Neuronal stem cell (in vitro differentiated cells): ENCODE data around the gene CFLAR.

Experiments used
- DNase-seq: peaks from one replicate; pipeline ENCODE4 v3.0.0-alpha.2; 2013; ENCODE audit warnings: low spot score
- H2AFZ ChIP-seq: one replicate; pipeline ENCODE4 v1.6.1; 2013; ENCODE audit warnings: mild to moderate bottlenecking, low read length, inconsistent platforms
- H2AK5ac ChIP-seq: 2 replicates; pipeline ENCODE4 v1.6.1; 2013; ENCODE audit warnings: low read depth, mild to moderate bottlenecking, inconsistent platforms, low read length, moderate library complexity, mixed read lengths
- H2BK120ac ChIP-seq: 2 replicates; pipeline ENCODE4 v1.6.1; 2013; ENCODE audit warnings: low read depth, mild to moderate bottlenecking, inconsistent platforms, low read length, moderate library complexity, mixed read lengths
- H2BK12ac ChIP-seq: one replicate; pipeline ENCODE4 v1.6.1; 2013; ENCODE audit warnings: low read length, inconsistent platforms
- H2BK15ac ChIP-seq: 2 replicates; pipeline ENCODE4 v1.6.1; 2013; ENCODE audit warnings: mild to moderate bottlenecking, low read length, inconsistent platforms, mixed read lengths
- H2BK5ac ChIP-seq: one replicate; pipeline ENCODE4 v1.6.1; 2013; ENCODE audit warnings: inconsistent platforms, mild to moderate bottlenecking, low read length, moderate library complexity
- H3K14ac ChIP-seq: one replicate; pipeline ENCODE4 v1.6.1; 2013; ENCODE audit warnings: low read length, inconsistent platforms
- H3K18ac ChIP-seq: 2 replicates; pipeline ENCODE4 v1.6.1; 2013; ENCODE audit warnings: low read length, inconsistent platforms
- H3K23ac ChIP-seq: 2 replicates; pipeline ENCODE4 v1.6.1; 2013; ENCODE audit warnings: low read depth, mild to moderate bottlenecking, mixed read lengths, low read length, inconsistent platforms; ENCODE audit not compliant: poor library complexity
- H3K27ac ChIP-seq: replicated peaks from 3 replicates; pipeline ENCODE4 v1.5.1; 2013; ENCODE audit warnings: low read length, inconsistent platforms
- H3K27me3 ChIP-seq, 3 experiments: 2 replicates each; pipeline ENCODE4 v1.6.1; 2013; ENCODE audit warnings: low read length in 3 of 3, mild to moderate bottlenecking in 2 of 3, inconsistent platforms in 1 of 3, low read depth in 1 of 3, mixed read lengths in 1 of 3, moderate library complexity in 1 of 3; ENCODE audit not compliant: control insufficient read depth in 3 of 3, insufficient read depth in 3 of 3
- H3K36me3 ChIP-seq, 2 donors: replicated peaks in 1 of 2; 2 replicates each; pipeline ENCODE4 v1.6.1; 2013; ENCODE audit warnings: low read length in 2 of 2; ENCODE audit not compliant: control insufficient read depth in 2 of 2, insufficient read depth in 2 of 2
- H3K4ac ChIP-seq: 2 replicates; pipeline ENCODE4 v1.6.1; 2013; ENCODE audit warnings: inconsistent platforms, mild to moderate bottlenecking, low read length, moderate library complexity
- H3K4me1 ChIP-seq, 2 donors: 1 replicate in 1 of 2; 2 replicates in 1 of 2; pipeline ENCODE4 v1.6.1; 2013; ENCODE audit warnings: low read length in 2 of 2, low read depth in 1 of 2; ENCODE audit not compliant: control insufficient read depth in 2 of 2, insufficient read depth in 1 of 2
- H3K4me2 ChIP-seq: one replicate; pipeline ENCODE4 v1.6.1; 2013; ENCODE audit warnings: mild to moderate bottlenecking, low read length, inconsistent platforms; ENCODE audit not compliant: insufficient read depth, poor library complexity, severe bottlenecking
- H3K4me3 ChIP-seq, 2 donors: 2 replicates each; pipeline ENCODE4 v1.5.1; 2013; ENCODE audit warnings: low read length in 2 of 2, mild to moderate bottlenecking in 2 of 2, inconsistent platforms in 1 of 2, moderate library complexity in 1 of 2
- H3K79me1 ChIP-seq: one replicate; pipeline ENCODE4 v1.6.1; 2013; ENCODE audit warnings: low read depth, mild to moderate bottlenecking, inconsistent platforms, low read length, moderate library complexity
- H3K9ac ChIP-seq: one replicate; pipeline ENCODE4 v1.6.1; 2013; ENCODE audit warnings: mild to moderate bottlenecking, low read depth, low read length, inconsistent platforms; ENCODE audit not compliant: poor library complexity
- H3K9me3 ChIP-seq, 2 donors: replicated peaks in 1 of 2; 2 replicates each; pipeline versions ENCODE3 to v1.6.1; 2013; ENCODE audit warnings: low read length in 2 of 2, mild to moderate bottlenecking in 2 of 2, inconsistent platforms in 1 of 2, low read depth in 1 of 2, mixed read lengths in 1 of 2, moderate library complexity in 1 of 2; ENCODE audit not compliant: control insufficient read depth in 2 of 2, insufficient read depth in 1 of 2
- H4K8ac ChIP-seq: one replicate; pipeline ENCODE4 v1.6.1; 2013; ENCODE audit warnings: low read depth, mild to moderate bottlenecking, inconsistent platforms, low read length, moderate library complexity
- H4K91ac ChIP-seq: one replicate; pipeline ENCODE4 v1.6.1; 2013; ENCODE audit warnings: low read length, low read depth, mild to moderate bottlenecking, inconsistent platforms; ENCODE audit not compliant: poor library complexity
- WGBS, 2 donors: extraction: QIAGEN DNeasy Blood & Tissue Kit; methylation state at CpG; one replicate each; pipeline ENCODE4 v1.1.7; 2013; ENCODE audit warnings: missing lambda C conversion rate in 2 of 2, mixed read lengths in 1 of 2; ENCODE audit not compliant: insufficient read length in 2 of 2, insufficient replicate concordance in 1 of 2; ENCODE audit errors: extremely low coverage in 2 of 2; 5-methylcytosine and 5-hydroxymethylcytosine counted together

The CFLAR gene

DNA sequence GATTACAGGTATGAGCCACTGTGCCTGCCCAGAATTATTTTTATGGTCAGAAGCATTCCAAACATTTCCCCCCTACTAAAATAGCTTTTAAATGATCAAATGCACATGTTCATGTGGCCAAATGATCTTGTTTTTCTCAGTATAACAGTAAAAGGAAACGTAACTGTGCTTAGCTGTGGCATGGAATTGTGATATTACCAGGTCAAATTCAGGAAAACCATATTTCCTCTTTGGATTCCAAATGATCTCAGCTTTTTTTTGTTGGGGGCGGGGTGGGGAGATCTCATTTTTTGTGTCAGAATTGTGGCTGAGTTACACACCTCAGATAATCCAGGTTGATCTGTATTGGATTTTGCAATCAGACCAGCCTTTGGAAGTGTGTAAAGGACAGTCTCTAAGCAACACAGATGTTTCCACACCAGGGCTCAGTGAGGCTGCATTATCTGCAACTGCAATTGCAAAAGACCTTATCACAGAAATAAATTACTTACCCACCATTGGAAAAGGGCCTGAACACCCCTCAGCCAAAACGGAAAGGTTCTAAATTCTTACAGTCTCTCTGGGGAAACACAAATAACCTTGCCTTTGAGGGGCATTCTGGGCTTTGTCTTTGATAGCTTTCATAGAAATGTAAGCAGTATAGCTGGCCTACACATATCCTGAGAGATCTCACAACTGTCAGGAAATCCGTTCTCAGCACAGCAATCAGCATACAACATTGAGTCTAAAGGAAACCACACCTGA is 75.3 kb downstream of the CFLAR start:
- no peaks in the 10 kb centered on the region for H3K9me3 ChIP-seq
- H3K36me3 ChIP-seq = no peaks in the 10 kb centered on the region
- H2BK15ac ChIP-seq = no peak overlapping the region
- H3K27me3 ChIP-seq = no peaks in the 10 kb centered on the region
- DNase-seq = no peak
- WGBS, 2 donors = no CpG with 5 or more reads among the region's 4 CpGs
- H2BK5ac ChIP-seq = no peak overlapping the region
- H3K27ac ChIP-seq = no peak overlapping the region
- H4K91ac ChIP-seq = no peak overlapping the region
- no peak overlapping the region for H3K18ac ChIP-seq
- no peak overlapping the region for H3K4me3 ChIP-seq
- H3K14ac ChIP-seq = no peak overlapping the region
- peak overlapping the region; percentile 37 for H2AFZ ChIP-seq
- no peak overlapping the region for H3K9ac ChIP-seq
- H3K4me1 ChIP-seq = no peaks in the 10 kb centered on the region
- no peak overlapping the region for H2BK120ac ChIP-seq
- H3K23ac ChIP-seq = no peak overlapping the region
- no peak overlapping the region for H2BK12ac ChIP-seq
- H2AK5ac ChIP-seq = no peak overlapping the region
- no peak overlapping the region for H3K4me2 ChIP-seq
- no peak overlapping the region for H4K8ac ChIP-seq
- H3K4ac ChIP-seq = no peak overlapping the region
- no peaks in the 10 kb centered on the region for H3K79me1 ChIP-seq

DNA sequence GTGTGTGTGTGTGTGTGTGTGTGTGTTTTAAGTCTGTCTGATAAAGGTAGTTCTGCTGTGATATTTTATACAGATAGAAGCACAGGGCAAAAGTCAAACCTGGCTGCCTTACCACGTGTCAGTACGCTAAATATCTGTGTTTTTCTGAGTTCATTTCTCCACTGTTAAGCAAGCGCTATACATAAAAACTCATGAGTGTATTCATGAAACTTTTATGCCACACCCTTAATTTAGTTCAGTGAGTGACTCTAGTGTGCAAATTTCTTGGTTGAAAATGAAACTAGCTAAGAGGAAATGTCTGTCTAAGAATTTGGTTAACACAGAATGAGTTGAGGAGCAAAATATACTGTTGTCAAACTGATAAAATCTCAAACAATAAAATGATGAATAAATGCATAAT is 78.1 kb downstream of the CFLAR start:
- Histone ChIP-seq H2BK120ac (no peak overlapping the region), H4K91ac (no peak overlapping the region), H2BK12ac (no peak overlapping the region), H3K18ac (no peak overlapping the region), H3K9me3 (no peaks in the 10 kb centered on the region), H2BK15ac (no peak overlapping the region), H2BK5ac (no peak overlapping the region), H3K4me1 (no peaks in the 10 kb centered on the region), H3K14ac (no peak overlapping the region), H3K79me1 (no peaks in the 10 kb centered on the region), H2AFZ (no peak overlapping the region), H3K4me2 (no peak overlapping the region), H2AK5ac (no peak overlapping the region), H3K9ac (no peak overlapping the region), H3K4me3 (no peak overlapping the region), H4K8ac (no peak overlapping the region), H3K36me3 (no peaks in the 10 kb centered on the region), H3K23ac (no peak overlapping the region), H3K27ac (no peak overlapping the region), H3K4ac (no peak overlapping the region), H3K27me3 (no peaks in the 10 kb centered on the region)
- DNase-seq = no peak
- WGBS, 2 donors = no CpG with 5 or more reads among the region's 3 CpGs

DNA sequence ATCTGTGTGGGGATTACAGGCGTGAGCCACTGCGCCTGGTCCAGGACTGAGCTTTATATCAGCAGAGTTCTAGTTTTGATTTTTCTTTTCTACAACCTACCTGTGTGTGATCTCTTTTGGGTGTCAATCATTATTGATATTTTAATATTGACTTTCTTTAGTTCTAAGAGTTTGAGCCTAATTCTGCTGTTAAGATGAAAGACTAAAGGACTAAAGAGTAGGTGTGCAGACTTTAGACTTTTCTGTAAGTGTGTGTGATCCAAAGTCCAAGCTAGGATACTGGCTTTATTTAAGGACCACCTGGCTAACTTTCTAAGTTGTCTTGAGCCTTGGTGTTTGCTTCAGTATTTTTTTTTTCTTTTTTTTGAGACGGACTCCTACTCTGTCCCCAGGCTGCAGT is 79.4 kb downstream of the CFLAR start:
- Histone ChIP-seq H2AFZ (no peak overlapping the region), H3K4me3 (no peak overlapping the region), H3K23ac (no peak overlapping the region), H2BK12ac (no peak overlapping the region), H3K79me1 (no peaks in the 10 kb centered on the region), H2BK5ac (no peak overlapping the region), H3K27me3 (no peaks in the 10 kb centered on the region), H3K9ac (no peak overlapping the region), H3K4me2 (no peak overlapping the region), H3K4ac (no peak overlapping the region), H4K8ac (no peak overlapping the region), H3K14ac (no peak overlapping the region), H3K36me3 (no peaks in the 10 kb centered on the region), H3K27ac (no peak overlapping the region), H2BK120ac (no peak overlapping the region), H3K4me1 (no peaks in the 10 kb centered on the region), H3K9me3 (no peaks in the 10 kb centered on the region), H2BK15ac (no peak overlapping the region), H3K18ac (no peak overlapping the region), H4K91ac (no peak overlapping the region), H2AK5ac (no peak overlapping the region)
- WGBS, 2 donors = no CpG with 5 or more reads among the region's 3 CpGs
- no peak for DNase-seq

DNA sequence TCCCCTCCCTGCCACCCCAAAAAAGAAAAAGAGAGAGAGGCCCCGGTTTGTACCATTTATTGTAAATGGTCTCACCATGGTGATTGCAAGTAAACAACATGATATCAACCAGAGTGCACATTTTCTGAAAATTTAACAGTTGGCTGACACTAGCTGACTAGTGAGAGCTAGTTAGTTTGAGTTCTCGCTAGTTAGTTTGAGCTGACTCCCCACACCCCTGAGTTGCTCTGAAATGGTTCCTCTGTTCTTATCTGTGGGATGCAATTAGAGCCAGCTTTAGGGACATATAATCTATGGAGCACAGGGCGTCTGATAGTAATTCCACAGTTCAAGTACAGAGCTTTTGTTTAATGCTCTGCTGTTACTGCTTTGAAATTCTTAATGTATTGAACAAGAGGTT is 80.0 kb downstream of the CFLAR start:
- no peak overlapping the region for H3K4ac ChIP-seq
- no peaks in the 10 kb centered on the region for H3K9me3 ChIP-seq
- H3K18ac ChIP-seq = no peak overlapping the region
- H2BK15ac ChIP-seq = no peak overlapping the region
- H3K4me3 ChIP-seq = no peak overlapping the region
- H3K14ac ChIP-seq = no peak overlapping the region
- H2BK5ac ChIP-seq = no peak overlapping the region
- no peak overlapping the region for H4K8ac ChIP-seq
- H3K4me2 ChIP-seq = no peak overlapping the region
- H2BK12ac ChIP-seq = no peak overlapping the region
- no peak overlapping the region for H3K27ac ChIP-seq
- H3K23ac ChIP-seq = no peak overlapping the region
- H3K27me3 ChIP-seq = no peaks in the 10 kb centered on the region
- DNase-seq = no peak
- H2BK120ac ChIP-seq = no peak overlapping the region
- H3K9ac ChIP-seq = no peak overlapping the region
- no peak overlapping the region for H2AFZ ChIP-seq
- H4K91ac ChIP-seq = no peak overlapping the region
- no CpG with 5 or more reads among the region's 3 CpGs for WGBS, 2 donors
- H3K4me1 ChIP-seq = no peaks in the 10 kb centered on the region
- no peak overlapping the region for H2AK5ac ChIP-seq
- H3K79me1 ChIP-seq = no peaks in the 10 kb centered on the region
- no peaks in the 10 kb centered on the region for H3K36me3 ChIP-seq
